Naive thymus-derived CD8-positive, alpha-beta T cell (primary cell): ENCODE results near the gene ATP5MK. TPM values are rescaled to one million over a fixed set of nuclear protein-coding genes. Genes with fewer than 3 reads are reported as not detected.

Experiments used
- ATAC-seq, 2 donors: fragments of 150-1000 bp; cut with Tn5 transposase in 1 of 2; sonication (Bioruptor Pico), chemical (Tn5 transposase) in 1 of 2; 1 replicate in 1 of 2; 2 replicates in 1 of 2; pipeline ENCODE4 v1.10.0; 2021; ENCODE audit warnings: mild to moderate bottlenecking in 2 of 2, moderate library complexity in 2 of 2
- POLR2A ChIA-PET: fragments of 350-600 bp; sonication (Branson Sonifier 250); formaldehyde crosslinking; loops from one replicate; lab custom pipeline; 2021; ENCODE audit warnings: antibody characterized with exemption; lab: Charles Lee
- DNase-seq, 10 donors: peaks; one replicate each; pipeline versions ENCODE4 v3.0.0 to v3.0.0-alpha.2; 2020 to 2022
- H3K27ac Mint-ChIP-seq, 10 donors: one replicate each; pipeline ENCODE4 v1.8.0; 2020 to 2022; ENCODE audit warnings: mild to moderate bottlenecking in 10 of 10, mixed read lengths in 10 of 10, moderate library complexity in 4 of 10, inconsistent platforms in 1 of 10
- H3K27me3 Mint-ChIP-seq, 5 donors: one replicate each; pipeline ENCODE4 v1.8.0; 2021 to 2022; ENCODE audit warnings: mixed read lengths in 5 of 5
- H3K36me3 Mint-ChIP-seq, 3 donors: one replicate each; pipeline ENCODE4 v1.8.0; 2020 to 2022; ENCODE audit warnings: mixed read lengths in 3 of 3, mild to moderate bottlenecking in 2 of 3, inconsistent platforms in 1 of 3
- H3K4me1 Mint-ChIP-seq, 4 donors: one replicate each; pipeline ENCODE4 v1.8.0; 2021 to 2022; ENCODE audit warnings: mixed read lengths in 4 of 4
- H3K4me3 Mint-ChIP-seq, 10 donors: one replicate each; pipeline ENCODE4 v1.8.0; 2020 to 2022; ENCODE audit warnings: mild to moderate bottlenecking in 10 of 10, mixed read lengths in 10 of 10, moderate library complexity in 6 of 10, inconsistent platforms in 1 of 10
- H3K9me3 Mint-ChIP-seq, 9 donors: one replicate each; pipeline ENCODE4 v1.8.0; 2020 to 2022; ENCODE audit warnings: mixed read lengths in 9 of 9, mild to moderate bottlenecking in 3 of 9, inconsistent platforms in 1 of 9, moderate library complexity in 1 of 9
- polyA plus RNA-seq, 3 donors: library from polyadenylated mRNA; unstranded; fragments of 300-500 nt; fragmentation: Illumina TruSeq; gene quantifications; one replicate each; pipeline ENCODE4 v1.2.3, GENCODE V29; 2021
- total RNA-seq, 8 experiments: library from RNA in 2 of 8; stranded (reverse) in 2 of 8; gene quantifications; one replicate each; pipeline ENCODE4 v1.2.3 and lab custom pipeline; 2021 to 2026

Gene ATP5MK
- total RNA-seq, result 100 to 1,000 TPM; 140 to 146 TPM
- 100 to 1,000 TPM; 385 to 601 (median 461) TPM for polyA plus RNA-seq
- total RNA-seq (lab: John Stamatoyannopoulos, UW), result 19.2 to 88.1 (median 29.6) reads per million in 6 experiments

- POLR2A ChIA-PET, result interaction anchor here (1.0 to 1.9 kb wide), 5 partner anchors 15 to 264 kb away, joined by 3 to 16 read pairs (median 4); partner anchors contain the start of gene TAF5
- Mint-ChIP-seq H3K4me3 (peak within 1 kb of the TSS; percentile 88 to 99 (median 98)), H3K36me3 (peaks cover 0 to 55% (median 5%) of the 10 kb centered on the region in 3 donors), H3K9me3 (no peaks in the 10 kb centered on the region), H3K27ac (peak within 1 kb of the TSS; percentile 92 to 99 (median 94)), H3K27me3 (no peaks in the 10 kb centered on the region), H3K4me1 (peaks cover 27 to 60% (median 50%) of the 10 kb centered on the region in 4 donors)
- peak; percentile 83 to 97 (median 92) for DNase-seq
- peak; percentile 98 to 99 for ATAC-seq
Measured at GRCh38 chr10:103396067-103396788, at the start of gene ATP5MK, which contains the start of gene PDCD11. ATP5MK (minus strand) TSS chr10:103396475; CDS start chr10:103392457, 4,018 bp downstream. PDCD11 (plus strand) TSS chr10:103396626; CDS start chr10:103398427, 1,801 bp downstream.

- ATAC-seq (no peak), DNase-seq (no peak)
- no peaks in the 10 kb centered on the region for H3K27me3 Mint-ChIP-seq
- no peaks in the 10 kb centered on the region for H3K9me3 Mint-ChIP-seq
- peaks cover 19 to 32% (median 29%) of the 10 kb centered on the region in 4 donors for H3K4me1 Mint-ChIP-seq
- POLR2A ChIA-PET, result no interaction called here
- peak overlapping the region in 4 of 10 donors; percentile 37 to 74 (median 46) for H3K27ac Mint-ChIP-seq
- peaks cover 0 to 87% (median 3%) of the 10 kb centered on the region in 3 donors for H3K36me3 Mint-ChIP-seq
- no peak overlapping the region for H3K4me3 Mint-ChIP-seq
Measured at GRCh38 chr10:103445366-103445765, 49.1 kb upstream of the ATP5MK start.

GRCh38 chr10:103444478-103444877, 48.2 kb upstream of the ATP5MK start:
- H3K36me3 Mint-ChIP-seq, result peaks cover 0 to 90% (median 3%) of the 10 kb centered on the region in 3 donors
- no peaks in the 10 kb centered on the region for H3K9me3 Mint-ChIP-seq
- peak overlapping the region in 2 of 10 donors; percentile 8 to 63 for H3K27ac Mint-ChIP-seq
- H3K27me3 Mint-ChIP-seq, result no peaks in the 10 kb centered on the region
- ATAC-seq (no peak), DNase-seq (no peak)
- POLR2A ChIA-PET, result no interaction called here
- peaks cover 13 to 23% (median 20%) of the 10 kb centered on the region in 4 donors for H3K4me1 Mint-ChIP-seq
- H3K4me3 Mint-ChIP-seq, result no peak overlapping the region

- peaks cover 6 to 15% (median 11%) of the 10 kb centered on the region in 4 donors for H3K4me1 Mint-ChIP-seq
- POLR2A ChIA-PET, result interaction anchor here (1.1 kb wide), 1 partner anchor 8 kb away, joined by 3 read pairs; no protein-coding TSS in a partner anchor
- H3K27me3 Mint-ChIP-seq, result no peaks in the 10 kb centered on the region
- H3K27ac Mint-ChIP-seq, result peak overlapping the region in 4 of 10 donors; percentile 43 to 77 (median 74)
- DNase-seq (no peak), ATAC-seq (no peak)
- H3K36me3 Mint-ChIP-seq, result peaks cover 0 to 90% (median 3%) of the 10 kb centered on the region in 3 donors
- no peak overlapping the region for H3K4me3 Mint-ChIP-seq
- H3K9me3 Mint-ChIP-seq, result no peaks in the 10 kb centered on the region
Measured at GRCh38 chr10:103443475-103444185, 47.4 kb upstream of the ATP5MK start.

GRCh38 chr10:103442031-103442461, 45.8 kb upstream of the ATP5MK start:
- ATAC-seq (no peak), DNase-seq (no peak)
- H3K27ac Mint-ChIP-seq, result peak overlapping the region in 2 of 10 donors; percentile 6 to 56

GRCh38 chr10:103441611-103442010, 45.3 kb upstream of the ATP5MK start:
- H3K4me3 Mint-ChIP-seq, result no peak overlapping the region
- peaks cover 0 to 4% (median 3%) of the 10 kb centered on the region in 4 donors for H3K4me1 Mint-ChIP-seq
- POLR2A ChIA-PET, result no interaction called here
- H3K36me3 Mint-ChIP-seq, result peaks cover 0 to 95% (median 15%) of the 10 kb centered on the region in 3 donors
- ATAC-seq, result no peak
- no peaks in the 10 kb centered on the region for H3K27me3 Mint-ChIP-seq
- peak overlapping the region in 1 of 10 donors; percentile 27 for H3K27ac Mint-ChIP-seq
- no peaks in the 10 kb centered on the region for H3K9me3 Mint-ChIP-seq
- DNase-seq, result no peak

More at GRCh38 chr10:103442031-103442461, 45.8 kb upstream of the ATP5MK start:
- Mint-ChIP-seq H3K27me3 (no peaks in the 10 kb centered on the region), H3K4me1 (peaks cover 0 to 6% (median 5%) of the 10 kb centered on the region in 4 donors), H3K4me3 (no peak overlapping the region), H3K36me3 (peaks cover 0 to 94% (median 13%) of the 10 kb centered on the region in 3 donors), H3K9me3 (no peaks in the 10 kb centered on the region)
- POLR2A ChIA-PET, result interaction anchor here (0.6 kb wide), 1 partner anchor 875 kb away, joined by 4 read pairs; no protein-coding TSS in a partner anchor

- DNase-seq (no peak), ATAC-seq (no peak)
- peaks cover 0 to 94% (median 15%) of the 10 kb centered on the region in 3 donors for H3K36me3 Mint-ChIP-seq
- H3K9me3 Mint-ChIP-seq, result no peaks in the 10 kb centered on the region
- H3K27me3 Mint-ChIP-seq, result no peaks in the 10 kb centered on the region
- peaks cover 0 to 4% (median 3%) of the 10 kb centered on the region in 4 donors for H3K4me1 Mint-ChIP-seq
- no peak overlapping the region for H3K4me3 Mint-ChIP-seq
- POLR2A ChIA-PET, result no interaction called here
- no peak overlapping the region for H3K27ac Mint-ChIP-seq
Measured at GRCh38 chr10:103441206-103441605, 44.9 kb upstream of the ATP5MK start.

GRCh38 chr10:103440416-103440815, 44.1 kb upstream of the ATP5MK start:
- peak overlapping the region in 4 of 10 donors; percentile 14 to 72 (median 50) for H3K27ac Mint-ChIP-seq
- POLR2A ChIA-PET, result no interaction called here
- H3K27me3 Mint-ChIP-seq, result no peaks in the 10 kb centered on the region
- no peak overlapping the region for H3K4me3 Mint-ChIP-seq
- peaks cover 0 to 94% (median 15%) of the 10 kb centered on the region in 3 donors for H3K36me3 Mint-ChIP-seq
- H3K9me3 Mint-ChIP-seq, result no peaks in the 10 kb centered on the region
- H3K4me1 Mint-ChIP-seq, result peaks cover 0 to 4% (median 2%) of the 10 kb centered on the region in 4 donors
- ATAC-seq (no peak), DNase-seq (no peak)

GRCh38 chr10:103439776-103440175, 43.5 kb upstream of the ATP5MK start:
- Mint-ChIP-seq H3K4me3 (no peak overlapping the region), H3K36me3 (peaks cover 0 to 94% (median 17%) of the 10 kb centered on the region in 3 donors), H3K27me3 (no peaks in the 10 kb centered on the region), H3K9me3 (no peaks in the 10 kb centered on the region), H3K27ac (peak overlapping the region in 1 of 10 donors; percentile 72), H3K4me1 (peaks cover 0 to 2% (median under 1%) of the 10 kb centered on the region in 4 donors)
- POLR2A ChIA-PET, result interaction anchor here (0.6 kb wide), 1 partner anchor 13 kb away, joined by 3 read pairs; no protein-coding TSS in a partner anchor
- ATAC-seq (no peak), DNase-seq (no peak)

GRCh38 chr10:103433858-103434257, 37.6 kb upstream of the ATP5MK start:
- H3K36me3 Mint-ChIP-seq, result peaks cover 0 to 79% (median 26%) of the 10 kb centered on the region in 3 donors
- H3K27ac Mint-ChIP-seq, result no peak overlapping the region

GRCh38 chr10:103431902-103432301, 35.6 kb upstream of the ATP5MK start:
- H3K4me3 Mint-ChIP-seq, result no peak overlapping the region
- no peaks in the 10 kb centered on the region for H3K9me3 Mint-ChIP-seq
- peaks cover 14 to 34% (median 24%) of the 10 kb centered on the region in 4 donors for H3K4me1 Mint-ChIP-seq
- no peaks in the 10 kb centered on the region for H3K27me3 Mint-ChIP-seq
- H3K27ac Mint-ChIP-seq, result no peak overlapping the region
- DNase-seq, result no peak
- H3K36me3 Mint-ChIP-seq, result peaks cover 0 to 79% (median 24%) of the 10 kb centered on the region in 3 donors
- POLR2A ChIA-PET, result no interaction called here
- no peak for ATAC-seq

More at GRCh38 chr10:103433858-103434257, 37.6 kb upstream of the ATP5MK start:
- Mint-ChIP-seq H3K27me3 (no peaks in the 10 kb centered on the region), H3K9me3 (no peaks in the 10 kb centered on the region), H3K4me1 (peaks cover 10 to 23% (median 17%) of the 10 kb centered on the region in 4 donors), H3K4me3 (no peak overlapping the region)
- ATAC-seq (no peak), DNase-seq (no peak)
- POLR2A ChIA-PET, result interaction anchor here (0.7 kb wide), 1 partner anchor 16 kb away, joined by 3 read pairs; no protein-coding TSS in a partner anchor

GRCh38 chr10:103429647-103430046, 33.4 kb upstream of the ATP5MK start:
- ATAC-seq (peak; percentile 49 to 51), DNase-seq (peak in 2 of 10 donors; percentile 8 to 30)
- Mint-ChIP-seq H3K27ac (peak overlapping the region in 3 of 10 donors; percentile 20 to 71 (median 49)), H3K4me1 (peaks cover 16 to 34% (median 24%) of the 10 kb centered on the region in 4 donors), H3K9me3 (no peaks in the 10 kb centered on the region), H3K36me3 (peaks cover 0 to 79% (median 30%) of the 10 kb centered on the region in 3 donors), H3K4me3 (peak overlapping the region; percentile 15 to 79 (median 66)), H3K27me3 (no peaks in the 10 kb centered on the region)
- POLR2A ChIA-PET, result no interaction called here
